Measurements from ENCODE around the gene C12orf42. TPM values are rescaled to one million over a fixed set of nuclear protein-coding genes. Genes with fewer than 3 reads are reported as not detected.

The C12orf42 gene
- total RNA-seq, 1 donor = not detected

DNA sequence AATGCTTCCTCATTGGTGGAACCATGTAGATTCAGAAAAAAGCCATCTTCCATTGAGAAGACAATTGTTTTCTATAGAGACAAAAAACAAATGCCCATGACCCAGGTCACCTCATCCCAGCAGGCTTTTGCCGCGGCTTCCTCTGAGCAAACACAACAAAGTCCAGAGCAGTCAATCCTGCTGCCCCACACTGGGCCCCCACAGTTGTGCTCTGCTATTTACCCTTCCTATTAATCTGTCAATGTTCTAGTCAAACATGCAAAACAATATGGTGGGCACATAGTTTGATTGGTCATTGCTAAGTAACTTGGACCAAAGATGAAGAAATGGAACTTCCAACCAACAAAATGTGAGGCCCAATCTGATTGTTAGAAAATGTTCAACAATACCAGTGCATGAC is 20.7 kb downstream of the C12orf42 start:
- Histone ChIP-seq H3K79me2 (ENCODE audit: insufficient read depth, low read length) (no peaks in the 10 kb centered on the region), H3K27ac (ENCODE audit: low read depth, low read length) (no peak overlapping the region), H3K36me3 (ENCODE audit: insufficient read depth, low read length) (no peaks in the 10 kb centered on the region), H3K4me3 (ENCODE audit: insufficient read depth, low read length) (no peak overlapping the region), H3K27me3 (ENCODE audit: insufficient read depth, low read length) (no peaks in the 10 kb centered on the region), H3K9me3 (ENCODE audit: low read depth, low read length) (no peaks in the 10 kb centered on the region), H2AFZ (ENCODE audit: low read length) (no peak overlapping the region), H3K4me1 (ENCODE audit: insufficient read depth, low read length) (no peaks in the 10 kb centered on the region), H4K20me1 (ENCODE audit: insufficient read depth, low read length) (no peaks in the 10 kb centered on the region), H3K4me2 (ENCODE audit: insufficient read depth, low read length) (no peak overlapping the region)
- no peak for DNase-seq (ENCODE audit: insufficient read length, low spot score, missing footprints)
- TF ChIP-seq, protein P1, sequence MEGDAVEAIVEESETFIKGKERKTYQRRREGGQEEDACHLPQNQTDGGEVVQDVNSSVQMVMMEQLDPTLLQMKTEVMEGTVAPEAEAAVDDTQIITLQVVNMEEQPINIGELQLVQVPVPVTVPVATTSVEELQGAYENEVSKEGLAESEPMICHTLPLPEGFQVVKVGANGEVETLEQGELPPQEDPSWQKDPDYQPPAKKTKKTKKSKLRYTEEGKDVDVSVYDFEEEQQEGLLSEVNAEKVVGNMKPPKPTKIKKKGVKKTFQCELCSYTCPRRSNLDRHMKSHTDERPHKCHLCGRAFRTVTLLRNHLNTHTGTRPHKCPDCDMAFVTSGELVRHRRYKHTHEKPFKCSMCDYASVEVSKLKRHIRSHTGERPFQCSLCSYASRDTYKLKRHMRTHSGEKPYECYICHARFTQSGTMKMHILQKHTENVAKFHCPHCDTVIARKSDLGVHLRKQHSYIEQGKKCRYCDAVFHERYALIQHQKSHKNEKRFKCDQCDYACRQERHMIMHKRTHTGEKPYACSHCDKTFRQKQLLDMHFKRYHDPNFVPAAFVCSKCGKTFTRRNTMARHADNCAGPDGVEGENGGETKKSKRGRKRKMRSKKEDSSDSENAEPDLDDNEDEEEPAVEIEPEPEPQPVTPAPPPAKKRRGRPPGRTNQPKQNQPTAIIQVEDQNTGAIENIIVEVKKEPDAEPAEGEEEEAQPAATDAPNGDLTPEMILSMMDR (IDR thresholded peaks at IDR 0.05; ENCODE audit: extremely low read depth, low read depth, low read length) = no peak

DNA sequence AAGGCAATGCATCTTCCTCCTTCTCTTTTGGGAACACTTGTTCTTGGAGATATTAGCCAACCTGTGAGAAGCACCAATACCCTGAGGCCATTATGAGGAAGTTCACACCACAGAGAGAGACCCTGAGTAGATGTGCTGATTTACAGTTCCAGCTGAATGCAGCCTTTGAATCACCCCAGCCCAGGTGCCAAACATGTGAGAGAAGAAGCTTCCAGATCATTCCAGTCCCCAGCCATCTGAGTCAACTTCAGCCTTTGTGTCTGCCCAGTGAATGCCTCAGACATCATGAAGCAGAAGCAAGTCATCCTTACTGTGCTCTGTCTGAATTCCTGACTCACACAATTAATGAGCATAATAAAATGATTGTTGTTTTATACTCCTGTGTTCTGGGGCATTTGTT is 25.1 kb downstream of the C12orf42 start:
- DNase-seq (ENCODE audit: insufficient read length, low spot score, missing footprints) = no peak
- H3K9me3 ChIP-seq (ENCODE audit: low read depth, low read length) = no peaks in the 10 kb centered on the region
- H2AFZ ChIP-seq (ENCODE audit: low read length) = no peak overlapping the region
- H3K4me1 ChIP-seq (ENCODE audit: insufficient read depth, low read length) = no peaks in the 10 kb centered on the region
- H3K36me3 ChIP-seq (ENCODE audit: insufficient read depth, low read length) = no peaks in the 10 kb centered on the region
- no peak overlapping the region for H3K4me2 ChIP-seq (ENCODE audit: insufficient read depth, low read length)
- TF ChIP-seq, protein P1 (IDR thresholded peaks at IDR 0.05; ENCODE audit: extremely low read depth, low read depth, low read length) = no peak
- no peaks in the 10 kb centered on the region for H3K27me3 ChIP-seq (ENCODE audit: insufficient read depth, low read length)
- no peak overlapping the region for H3K4me3 ChIP-seq (ENCODE audit: insufficient read depth, low read length)
- no peaks in the 10 kb centered on the region for H3K79me2 ChIP-seq (ENCODE audit: insufficient read depth, low read length)
- H3K27ac ChIP-seq (ENCODE audit: low read depth, low read length) = no peak overlapping the region
- no peaks in the 10 kb centered on the region for H4K20me1 ChIP-seq (ENCODE audit: insufficient read depth, low read length)

DNA sequence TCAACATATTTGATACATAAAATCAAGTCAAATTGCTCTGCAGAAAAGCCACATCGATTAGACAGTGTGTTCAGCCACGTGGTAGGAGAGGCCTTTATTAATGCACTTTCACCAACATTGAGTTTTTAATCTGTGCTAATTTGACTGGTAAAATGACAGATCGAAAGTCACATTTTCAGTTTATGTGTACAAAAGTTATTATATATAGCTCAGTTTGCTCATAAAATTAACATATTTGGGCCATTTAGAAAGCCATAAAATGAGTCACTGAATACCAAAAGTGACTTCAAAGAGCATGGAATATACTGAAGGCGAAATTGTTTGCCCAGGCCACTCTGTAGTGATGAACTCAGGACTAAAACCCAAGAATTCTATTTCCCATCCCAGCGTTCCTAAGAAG is 26.0 kb downstream of the C12orf42 start:
- Histone ChIP-seq H3K4me3 (ENCODE audit: insufficient read depth, low read length) (no peak overlapping the region), H2AFZ (ENCODE audit: low read length) (no peak overlapping the region), H4K20me1 (ENCODE audit: insufficient read depth, low read length) (no peaks in the 10 kb centered on the region), H3K4me2 (ENCODE audit: insufficient read depth, low read length) (no peak overlapping the region), H3K36me3 (ENCODE audit: insufficient read depth, low read length) (no peaks in the 10 kb centered on the region), H3K4me1 (ENCODE audit: insufficient read depth, low read length) (no peaks in the 10 kb centered on the region), H3K27me3 (ENCODE audit: insufficient read depth, low read length) (no peaks in the 10 kb centered on the region), H3K9me3 (ENCODE audit: low read depth, low read length) (no peaks in the 10 kb centered on the region), H3K27ac (ENCODE audit: low read depth, low read length) (no peak overlapping the region), H3K79me2 (ENCODE audit: insufficient read depth, low read length) (no peaks in the 10 kb centered on the region)
- DNase-seq (ENCODE audit: insufficient read length, low spot score, missing footprints) = no peak
- TF ChIP-seq, protein P1 (IDR thresholded peaks at IDR 0.05; ENCODE audit: extremely low read depth, low read depth, low read length) = no peak

DNA sequence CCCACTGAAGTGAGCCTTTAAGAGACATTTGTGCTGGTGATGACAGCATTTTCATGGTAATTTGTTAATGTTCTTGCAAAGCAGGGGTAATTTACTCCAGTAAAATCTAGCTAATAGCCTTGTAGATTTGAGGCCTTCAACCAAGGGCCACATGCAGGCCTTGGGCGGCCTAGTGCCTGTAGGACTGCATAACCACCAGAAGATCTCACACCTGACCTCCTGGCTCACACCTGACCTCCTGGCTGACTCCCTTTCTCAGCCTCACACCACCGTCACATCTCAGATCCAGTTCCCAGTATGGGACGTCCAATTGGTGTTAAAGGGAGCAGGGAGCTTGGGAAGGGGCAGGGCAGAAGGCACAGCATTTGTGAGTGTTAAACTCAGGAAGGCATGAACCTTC is 26.9 kb downstream of the C12orf42 start:
- Histone ChIP-seq H3K4me3 (ENCODE audit: insufficient read depth, low read length) (no peak overlapping the region), H3K27me3 (ENCODE audit: insufficient read depth, low read length) (no peaks in the 10 kb centered on the region), H3K27ac (ENCODE audit: low read depth, low read length) (no peak overlapping the region), H3K36me3 (ENCODE audit: insufficient read depth, low read length) (no peaks in the 10 kb centered on the region), H3K4me2 (ENCODE audit: insufficient read depth, low read length) (no peak overlapping the region), H2AFZ (ENCODE audit: low read length) (no peak overlapping the region), H3K79me2 (ENCODE audit: insufficient read depth, low read length) (no peaks in the 10 kb centered on the region), H4K20me1 (ENCODE audit: insufficient read depth, low read length) (no peaks in the 10 kb centered on the region), H3K4me1 (ENCODE audit: insufficient read depth, low read length) (no peaks in the 10 kb centered on the region), H3K9me3 (ENCODE audit: low read depth, low read length) (no peaks in the 10 kb centered on the region)
- TF ChIP-seq, protein P1 (IDR thresholded peaks at IDR 0.05; ENCODE audit: extremely low read depth, low read depth, low read length) = no peak
- DNase-seq (ENCODE audit: insufficient read length, low spot score, missing footprints) = no peak
